ENCODE results near the gene PAOX.

PAOX gene

DNA sequence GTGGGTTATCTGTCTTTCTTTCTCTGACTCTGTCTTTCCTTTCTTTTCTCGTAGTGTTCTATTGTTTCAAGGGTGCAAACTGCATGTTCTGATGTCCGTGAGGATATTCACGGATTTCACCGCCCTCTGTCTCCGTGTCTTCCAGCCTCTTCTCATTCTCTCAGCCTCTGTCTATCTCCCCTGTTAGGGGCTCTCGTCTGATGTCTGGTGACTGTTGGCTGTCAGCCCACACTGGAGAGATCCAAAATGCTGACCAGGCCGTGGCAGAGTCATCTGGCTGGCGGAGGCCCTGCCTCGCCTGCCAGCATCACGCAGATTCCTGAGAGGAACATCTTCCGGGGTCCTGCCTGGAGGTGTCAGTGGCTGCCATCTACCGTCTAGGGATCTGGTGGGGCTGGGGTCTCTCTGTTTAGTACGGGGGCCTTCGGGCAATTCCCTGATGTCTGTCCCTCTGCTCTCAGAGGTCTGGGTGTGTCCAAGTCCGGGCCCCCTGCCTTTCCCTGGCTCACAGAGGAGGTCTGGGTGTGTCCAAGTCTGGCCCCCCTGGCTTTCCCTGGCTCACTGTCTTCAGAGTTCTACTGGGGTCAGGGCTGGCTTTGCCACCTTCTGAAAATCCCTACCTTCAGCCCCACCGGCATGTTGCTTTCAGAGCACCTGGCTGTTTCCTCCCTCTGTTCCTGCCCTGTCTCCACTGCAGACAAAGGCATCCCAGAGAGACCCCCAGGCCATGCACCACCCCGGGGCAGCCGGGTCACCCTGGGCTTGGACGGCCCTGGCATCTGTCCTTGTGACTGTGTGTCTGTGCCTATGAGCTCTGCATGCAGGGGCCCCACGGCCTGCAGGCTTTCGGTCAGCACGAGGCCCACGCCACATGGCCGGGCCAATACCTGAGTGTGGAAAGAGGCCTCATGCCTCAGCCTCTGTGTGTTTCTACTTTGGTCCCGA, 60.7 kb downstream of the PAOX start:
- no peak for DNase-seq (ENCODE audit: low spot score)

DNA sequence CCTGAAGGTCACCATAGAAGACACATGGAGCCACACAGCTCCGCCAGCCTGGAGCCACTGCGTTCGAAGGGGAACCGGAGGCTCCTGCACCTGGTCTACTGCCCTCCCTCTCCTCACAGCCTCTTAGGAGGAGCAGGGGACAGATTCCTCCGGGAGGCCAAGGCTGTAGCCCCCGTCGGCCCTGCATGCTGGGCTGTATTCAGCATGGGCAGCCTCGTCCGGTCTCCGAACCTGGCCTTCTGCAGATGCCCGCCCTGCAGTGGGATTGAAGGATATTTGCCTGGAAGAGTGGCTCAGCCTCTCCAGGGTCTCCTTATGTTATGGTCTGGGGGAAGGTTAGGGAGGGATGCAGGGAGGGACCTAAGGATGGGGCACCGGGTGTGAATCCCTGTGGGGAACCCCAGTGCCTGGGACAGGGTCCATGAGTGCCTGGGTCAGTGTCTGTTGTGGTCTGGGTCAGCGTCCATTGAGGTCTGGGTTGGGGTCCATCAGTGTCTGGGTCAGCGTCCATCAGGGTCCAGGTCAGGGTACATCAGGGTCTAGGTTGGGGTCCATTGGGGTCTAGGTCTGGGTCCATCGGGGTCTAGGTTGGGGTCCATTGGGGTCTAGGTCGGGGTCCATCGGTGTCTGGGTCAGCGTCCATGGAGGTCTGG, 61.7 kb downstream of the PAOX start:
- no peak for DNase-seq (ENCODE audit: low spot score)
